Adrenal gland (tissue), 12 donors: ENCODE measurements around the gene RYR2. TPM values are rescaled to one million over a fixed set of nuclear protein-coding genes. Genes with fewer than 3 reads are reported as not detected.

Experiments
- DNase-seq, 7 donors: peaks; one replicate each; pipeline ENCODE4 v3.0.0-alpha.2; 2019 to 2020
- H3K27ac ChIP-seq, 5 donors: fragments of 200-600 bp; sonication (generic) in 4 of 5; 1 replicate in 3 of 5; 2 replicates in 2 of 5; pipeline versions ENCODE4 v1.5.1 to v1.8.0; 2016 to 2020; ENCODE audit warnings: mild to moderate bottlenecking in 1 of 5
- H3K27me3 ChIP-seq: fragments of 200-600 bp; 2 replicates; pipeline ENCODE4 v1.8.0; 2021
- H3K36me3 ChIP-seq, 2 donors: fragments of 200-600 bp; replicated peaks in 1 of 2; 1 replicate in 1 of 2; 2 replicates in 1 of 2; pipeline versions ENCODE4 v1.5.1 to v1.8.0; 2018 to 2022
- H3K4me1 ChIP-seq, 2 donors: fragments of 200-600 bp; replicated peaks in 1 of 2; 1 replicate in 1 of 2; 2 replicates in 1 of 2; pipeline versions ENCODE4 v1.5.1 to v1.8.0; 2018 to 2021
- H3K4me3 ChIP-seq, 4 donors: fragments of 200-600 bp; sonication (generic) in 3 of 4; one replicate each; pipeline ENCODE4 v1.5.1; 2016 to 2018
- H3K9me3 ChIP-seq, 3 donors: fragments of 200-600 bp; sonication (generic) in 1 of 3; replicated peaks in 1 of 3; 1 replicate in 2 of 3; 2 replicates in 1 of 3; pipeline versions ENCODE4 v1.5.1 to v1.8.0; 2016 to 2021
- POLR2A ChIP-seq, 2 donors: fragments of 450-650 bp; IDR thresholded peaks; one replicate each; pipeline ENCODE4 v1.6.1; 2017; ENCODE audit warnings: antibody characterized with exemption in 2 of 2, mild to moderate bottlenecking in 2 of 2, moderate library complexity in 1 of 2
- WGBS, 4 donors: extraction: QIAGEN DNeasy Blood & Tissue Kit in 2 of 4; methylation state at CpG; one replicate each; pipeline versions ENCODE4 v1.1.5 to v1.1.7; 2013 to 2017; 5-methylcytosine and 5-hydroxymethylcytosine counted together
- intact Hi-C, 2 donors: fragments of 100-400 bp; cut with DNase I; formaldehyde crosslinking; loops; one replicate each; pipeline versions ENCODE4 v1.14.1 to v1.15.0; 2022 to 2023
- polyA plus RNA-seq, 3 donors: library from polyadenylated mRNA; stranded (reverse); fragments of 200-250 nt in 2 of 3; fragments of 350-450 nt in 1 of 3; fragmentation: Illumina TruSeq in 1 of 3; extraction: RNeasy Lipid Tissue Mini Kit (QIAGEN cat#74804) in 1 of 3; gene quantifications; one replicate each; pipeline ENCODE4 v1.2.3, GENCODE V29; 2013 to 2014
- total RNA-seq, 9 donors: library from RNA; depleted of rRNA in 4 of 9; stranded (reverse); fragments of >200 nt in 4 of 9; fragments of 120-200 nt in 1 of 9; fragmentation: NEBNext Ultra II Directional in 1 of 9; extraction: Animal tissue kit (Norgen Biotek cat#: 25700) in 1 of 9; gene quantifications; one replicate each; pipeline versions ENCODE4 v1.1.0 to v1.2.4, GENCODE V29; 2013 to 2023
- TF ChIP-seq, protein P1 (sequence below), 6 experiments: fragments of 450-650 bp in 4 of 6; fragments of 200-600 bp in 2 of 6; sonication (generic) in 1 of 6; IDR thresholded peaks; 1 replicate in 5 of 6; 2 replicates in 1 of 6; pipeline versions ENCODE4 v1.5.1 to v1.8.0; 2016 to 2021; ENCODE audit warnings: antibody characterized with exemption in 6 of 6, mild to moderate bottlenecking in 2 of 6, moderate library complexity in 1 of 6
- donor health status: healthy with polysubstance abuse.
- donor health status: Bipolar disorder and iron deficiency.
- donor health status: DM: yes; HTN: yes; CAD: no.
- donor health status: DM: no; HTN: no; CAD: no.
- donor health status: DM: no; HTN: no; CAD: no.
- donor health status: DM: yes; HTN: yes; CAD: no.

Gene RYR2
- total and polyA plus RNA-seq, 12 donors: 0.07 to 6.3 (median 0.18) TPM; not detected in 1

DNA sequence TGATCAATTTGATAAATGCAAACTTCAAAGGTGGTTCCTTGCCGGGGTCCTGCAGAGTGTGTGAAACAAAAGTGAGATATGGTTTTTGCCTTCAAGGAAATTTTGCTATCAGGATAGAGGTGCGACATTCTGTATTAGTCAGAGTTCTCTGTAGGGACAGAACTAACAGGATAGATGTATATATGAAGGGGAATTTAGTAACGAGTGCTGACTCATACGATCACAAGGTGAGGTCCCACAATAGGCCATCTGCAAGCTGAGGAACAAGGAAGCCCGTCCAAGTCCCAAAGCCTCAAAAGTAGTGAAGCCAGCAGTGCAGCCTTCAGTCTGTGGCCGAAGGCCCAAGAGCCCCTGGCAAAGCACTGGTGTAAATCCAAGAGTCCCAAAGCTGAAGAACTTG lies 157.0 kb downstream of the RYR2 start:
- intact Hi-C loops: no loop called here
- Histone ChIP-seq H3K27me3 (no peaks in the 10 kb centered on the region), H3K4me3 (peak overlapping the region in 1 of 4 donors; percentile 3), H3K9me3 (no peaks in the 10 kb centered on the region), H3K27ac (no peak overlapping the region), H3K36me3 (no peaks in the 10 kb centered on the region), H3K4me1 (no peaks in the 10 kb centered on the region)
- WGBS, 4 donors: 78 to 87% (median 81%) methylated on average over 4 to 6 of the region's 6 CpGs
- TF ChIP-seq POLR2A (IDR thresholded peaks at IDR 0.05): no peak
- TF ChIP-seq, protein P1, sequence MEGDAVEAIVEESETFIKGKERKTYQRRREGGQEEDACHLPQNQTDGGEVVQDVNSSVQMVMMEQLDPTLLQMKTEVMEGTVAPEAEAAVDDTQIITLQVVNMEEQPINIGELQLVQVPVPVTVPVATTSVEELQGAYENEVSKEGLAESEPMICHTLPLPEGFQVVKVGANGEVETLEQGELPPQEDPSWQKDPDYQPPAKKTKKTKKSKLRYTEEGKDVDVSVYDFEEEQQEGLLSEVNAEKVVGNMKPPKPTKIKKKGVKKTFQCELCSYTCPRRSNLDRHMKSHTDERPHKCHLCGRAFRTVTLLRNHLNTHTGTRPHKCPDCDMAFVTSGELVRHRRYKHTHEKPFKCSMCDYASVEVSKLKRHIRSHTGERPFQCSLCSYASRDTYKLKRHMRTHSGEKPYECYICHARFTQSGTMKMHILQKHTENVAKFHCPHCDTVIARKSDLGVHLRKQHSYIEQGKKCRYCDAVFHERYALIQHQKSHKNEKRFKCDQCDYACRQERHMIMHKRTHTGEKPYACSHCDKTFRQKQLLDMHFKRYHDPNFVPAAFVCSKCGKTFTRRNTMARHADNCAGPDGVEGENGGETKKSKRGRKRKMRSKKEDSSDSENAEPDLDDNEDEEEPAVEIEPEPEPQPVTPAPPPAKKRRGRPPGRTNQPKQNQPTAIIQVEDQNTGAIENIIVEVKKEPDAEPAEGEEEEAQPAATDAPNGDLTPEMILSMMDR (IDR thresholded peaks at IDR 0.05): no peak
- DNase-seq: no peak

DNA sequence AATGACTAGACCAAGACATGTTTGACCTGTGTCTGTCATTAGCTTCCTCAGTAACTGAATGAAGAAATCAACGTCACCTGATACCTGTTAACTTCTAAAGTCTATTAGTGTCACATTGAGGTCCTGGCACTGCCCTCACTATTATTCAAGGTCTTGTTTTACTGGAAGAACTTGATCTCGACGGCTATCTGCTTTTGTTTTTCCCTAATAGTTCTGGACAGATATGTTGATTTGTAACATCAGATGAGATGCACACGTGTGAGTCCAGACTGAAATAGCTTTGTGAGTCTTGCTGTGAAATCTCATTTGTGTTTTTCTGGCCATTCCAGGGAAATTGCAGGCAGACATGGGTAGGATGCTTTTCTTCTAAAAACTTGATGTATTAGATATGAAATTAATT lies 159.2 kb downstream of the RYR2 start:
- intact Hi-C loops: no loop called here
- H3K4me3 ChIP-seq: no peak overlapping the region
- no peak for DNase-seq
- TF ChIP-seq, protein P1 (IDR thresholded peaks at IDR 0.05): no peak
- TF ChIP-seq POLR2A (IDR thresholded peaks at IDR 0.05): no peak
- H3K9me3 ChIP-seq: no peaks in the 10 kb centered on the region
- H3K27me3 ChIP-seq: no peaks in the 10 kb centered on the region
- no peaks in the 10 kb centered on the region for H3K36me3 ChIP-seq
- 50 to 61% (median 55%) methylated on average over 4 of the region's 4 CpGs for WGBS, 4 donors
- H3K27ac ChIP-seq: no peak overlapping the region
- no peaks in the 10 kb centered on the region for H3K4me1 ChIP-seq

DNA sequence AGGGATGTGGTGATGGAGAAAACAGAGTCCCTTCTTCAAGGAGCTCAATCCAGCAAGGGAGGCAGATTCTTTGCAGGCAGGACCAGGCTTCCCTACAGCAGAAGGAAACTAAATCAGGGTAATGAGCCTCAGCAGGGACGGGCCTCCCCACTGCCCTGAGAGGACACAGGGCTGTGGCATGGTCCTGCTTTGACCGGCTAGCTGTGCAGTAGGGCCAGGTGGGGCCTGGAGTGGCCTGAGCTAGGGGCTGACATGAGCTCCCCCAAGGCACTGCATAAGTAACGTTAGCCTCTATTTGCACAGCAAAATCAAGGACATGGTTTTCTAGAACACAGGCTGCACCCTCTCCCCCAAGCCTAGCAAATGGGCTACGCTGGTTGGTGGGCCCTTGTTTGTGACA lies 162.9 kb downstream of the RYR2 start:
- H3K9me3 ChIP-seq: no peaks in the 10 kb centered on the region
- no peak overlapping the region for H3K4me3 ChIP-seq
- H3K4me1 ChIP-seq: no peaks in the 10 kb centered on the region
- no peak overlapping the region for H3K27ac ChIP-seq
- H3K27me3 ChIP-seq: no peaks in the 10 kb centered on the region
- WGBS, 4 donors: 72 to 83% (median 76%) methylated on average over 3 to 4 of the region's 4 CpGs
- no peaks in the 10 kb centered on the region for H3K36me3 ChIP-seq
- TF ChIP-seq, protein P1 (IDR thresholded peaks at IDR 0.05): no peak
- no peak for TF ChIP-seq POLR2A (IDR thresholded peaks at IDR 0.05)
- intact Hi-C loops: no loop called here
- no peak for DNase-seq

DNA sequence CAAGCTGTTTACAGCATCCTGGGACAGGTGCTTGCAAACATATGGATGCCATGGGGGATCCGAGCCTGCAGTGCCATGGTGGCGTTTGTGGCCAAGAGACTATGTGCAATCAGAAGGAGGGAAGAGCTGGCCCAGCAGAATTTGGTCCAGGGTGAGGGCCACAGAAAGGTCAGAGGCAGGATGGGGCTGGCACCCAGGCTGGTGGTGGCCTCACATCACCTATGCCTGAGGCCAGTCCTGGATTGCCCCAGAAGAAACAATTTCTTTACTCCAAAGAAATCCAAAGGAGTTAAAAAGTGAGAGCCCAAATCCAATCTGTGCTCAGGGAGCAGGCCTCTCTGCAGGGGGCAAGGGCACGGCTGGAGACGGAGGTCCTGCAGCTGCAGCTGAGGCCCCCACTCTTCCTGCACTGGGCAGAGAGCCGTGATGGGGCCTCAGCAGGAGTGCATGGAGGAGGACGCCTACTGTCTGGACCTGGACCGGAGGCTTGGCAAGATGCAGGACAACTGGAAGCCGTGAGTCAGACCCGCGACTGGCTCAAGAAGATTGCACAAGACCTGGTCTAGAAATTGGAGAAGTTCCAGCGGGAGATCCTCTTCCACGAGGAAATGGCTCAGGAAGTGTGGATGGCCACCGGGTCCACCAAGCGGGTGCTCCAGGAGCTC lies 163.5 kb downstream of the RYR2 start:
- TF ChIP-seq, protein P1 (IDR thresholded peaks at IDR 0.05): no peak
- TF ChIP-seq POLR2A (IDR thresholded peaks at IDR 0.05): no peak
- no peak overlapping the region for H3K4me3 ChIP-seq
- no peaks in the 10 kb centered on the region for H3K4me1 ChIP-seq
- WGBS, 4 donors: 68 to 82% (median 74%) methylated on average over 9 to 14 of the region's 14 CpGs
- no peaks in the 10 kb centered on the region for H3K27me3 ChIP-seq
- no peaks in the 10 kb centered on the region for H3K36me3 ChIP-seq
- H3K27ac ChIP-seq: no peak overlapping the region
- H3K9me3 ChIP-seq: no peaks in the 10 kb centered on the region
- DNase-seq: no peak
- intact Hi-C loops: no loop called here
